Measurements from ENCODE around the gene XXYLT1. TPM values are rescaled to one million over a fixed set of nuclear protein-coding genes. Genes with fewer than 3 reads are reported as not detected.
"Not testable (repeated sequence)": the region's sequence is repeated elsewhere in the genome, so short reads cannot be mapped to it uniquely, and the experiment has no call there.

The XXYLT1 gene
- total RNA-seq, 4 donors from 2014 or later = 6.0 to 16.1 (median 9.6) TPM

- no peak for DNase-seq (ENCODE audit: low spot score)
- no peak for TF ChIP-seq CTCF (IDR thresholded peaks at IDR 0.05)
- ATAC-seq (ENCODE audit: low FRiP score) = no peak
Observed at GRCh38 chr3:195096484-195097330, 174.3 kb downstream of the XXYLT1 start.

DNA sequence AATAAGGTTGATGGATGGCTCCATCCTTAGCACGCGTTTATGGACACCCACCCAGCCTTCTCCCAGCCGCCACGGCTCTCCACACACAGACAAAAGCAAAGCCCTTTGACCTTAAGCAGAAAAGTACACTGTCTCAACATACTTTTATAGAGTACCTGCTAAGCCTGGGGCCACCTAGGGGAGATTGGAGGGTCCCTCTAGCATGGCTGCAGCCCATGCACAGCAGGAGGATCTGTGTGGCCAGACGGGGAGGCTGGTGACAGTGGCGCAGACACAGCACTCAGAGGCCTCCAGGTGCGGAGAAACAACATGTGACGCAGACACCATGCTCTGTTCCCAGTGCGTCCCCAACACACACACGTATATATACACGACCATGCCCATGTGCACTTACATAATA, 174.9 kb downstream of the XXYLT1 start:
- DNase-seq (ENCODE audit: low spot score) = no peak
- TF ChIP-seq CTCF (IDR thresholded peaks at IDR 0.05) = no peak
- no peak for ATAC-seq (ENCODE audit: low FRiP score)

GRCh38 chr3:195095704-195096036, 175.3 kb downstream of the XXYLT1 start:
- ATAC-seq (ENCODE audit: low FRiP score) (no peak), DNase-seq (ENCODE audit: low spot score) (no peak)
- TF ChIP-seq CTCF (IDR thresholded peaks at IDR 0.05) = no peak

DNA sequence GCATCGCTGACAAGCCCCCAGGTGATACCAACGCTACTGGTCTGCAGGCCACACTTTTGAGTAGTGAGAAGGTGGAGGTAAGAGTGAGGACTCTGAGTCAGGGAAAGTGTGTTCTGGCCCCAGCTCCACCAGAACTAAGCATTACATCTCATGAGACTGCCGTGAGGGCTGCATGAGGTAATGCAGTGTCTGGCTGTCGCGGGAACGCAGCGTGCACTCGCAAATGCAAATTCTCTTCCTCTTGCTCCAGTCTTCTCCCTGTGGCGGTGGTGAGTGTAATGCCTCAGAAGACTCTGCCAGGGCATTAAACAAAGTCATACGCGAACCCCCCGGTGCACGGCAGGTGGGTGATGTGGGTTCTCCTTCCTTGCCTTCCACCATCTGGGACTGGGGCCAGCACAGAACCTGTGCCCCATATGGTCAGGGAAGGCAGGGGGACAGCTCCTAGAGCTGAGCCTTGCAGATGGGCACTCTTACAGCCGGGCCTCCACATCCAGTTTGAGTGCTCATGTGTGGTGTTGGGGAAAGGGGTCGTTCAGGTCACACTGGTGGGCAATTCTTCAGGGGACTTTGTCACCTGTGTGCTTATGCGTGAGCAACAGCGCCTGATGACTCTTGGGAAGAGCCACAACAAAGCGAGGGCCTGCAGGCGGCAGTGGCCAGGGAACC, 175.8 kb downstream of the XXYLT1 start:
- no peak for TF ChIP-seq CTCF (IDR thresholded peaks at IDR 0.05)
- DNase-seq (ENCODE audit: low spot score) (no peak), ATAC-seq (ENCODE audit: low FRiP score) (no peak)

DNA sequence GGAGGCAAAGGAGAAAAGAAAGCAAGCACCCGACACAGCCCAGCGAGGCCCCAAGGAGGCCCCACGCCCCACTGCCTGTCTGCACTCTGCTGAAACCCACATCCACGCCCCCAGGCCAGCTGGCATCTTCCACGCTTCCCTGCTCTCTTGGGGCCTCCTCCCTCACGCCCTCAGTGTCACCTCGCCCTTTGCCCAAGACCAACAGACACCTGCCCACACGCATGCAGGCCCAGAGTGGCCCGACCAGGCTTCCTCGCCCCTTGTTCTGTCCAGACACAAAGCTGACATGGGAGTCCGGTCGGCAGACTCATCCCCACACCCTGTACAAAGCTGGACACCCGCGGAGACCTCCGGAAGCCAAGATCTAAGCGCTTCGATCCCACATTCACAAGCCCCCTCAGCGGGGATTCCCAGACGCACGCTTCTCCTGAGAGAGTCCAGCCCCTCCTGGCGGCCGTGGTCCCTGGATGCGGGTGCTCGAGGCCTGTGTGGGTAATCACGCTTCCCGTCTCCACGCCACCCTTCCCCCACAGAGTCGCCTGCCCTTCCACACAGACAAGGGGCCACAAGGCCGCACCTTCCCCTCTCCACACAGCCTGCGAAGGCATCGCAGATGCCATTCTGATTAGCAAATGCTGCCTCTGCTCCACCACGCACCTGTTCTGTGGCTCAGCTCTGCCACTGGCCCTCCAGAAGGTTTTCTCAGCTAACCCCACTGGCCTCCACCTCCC, 176.6 kb downstream of the XXYLT1 start:
- TF ChIP-seq CTCF (IDR thresholded peaks at IDR 0.05) = no peak
- no peak for ATAC-seq (ENCODE audit: low FRiP score)
- DNase-seq (ENCODE audit: low spot score) = no peak

- no peak for TF ChIP-seq CTCF (IDR thresholded peaks at IDR 0.05)
- no peak for DNase-seq (ENCODE audit: low spot score)
- no peak for ATAC-seq (ENCODE audit: low FRiP score)
Observed at GRCh38 chr3:195093731-195094130, 177.2 kb downstream of the XXYLT1 start.

- not testable (repeated sequence) for DNase-seq (ENCODE audit: low spot score); ATAC-seq (ENCODE audit: low FRiP score)
Observed at GRCh38 chr3:195087840-195088601, 182.9 kb downstream of the XXYLT1 start.
